HG03457 (cell line): ENCODE measurements around the gene GRID2.

ENCODE experiments used
- ATAC-seq: cut with Tn5 transposase; IDR thresholded peaks from one replicate; pipeline ENCODE4 v1.9.1; 2021; ENCODE audit warnings: moderate number of reproducible peaks; ENCODE audit not compliant: unreplicated experiment

Gene GRID2

GRCh38 chr4:92885632-92886031, 581.9 kb downstream of the GRID2 start:
- ATAC-seq, result no peak

DNA sequence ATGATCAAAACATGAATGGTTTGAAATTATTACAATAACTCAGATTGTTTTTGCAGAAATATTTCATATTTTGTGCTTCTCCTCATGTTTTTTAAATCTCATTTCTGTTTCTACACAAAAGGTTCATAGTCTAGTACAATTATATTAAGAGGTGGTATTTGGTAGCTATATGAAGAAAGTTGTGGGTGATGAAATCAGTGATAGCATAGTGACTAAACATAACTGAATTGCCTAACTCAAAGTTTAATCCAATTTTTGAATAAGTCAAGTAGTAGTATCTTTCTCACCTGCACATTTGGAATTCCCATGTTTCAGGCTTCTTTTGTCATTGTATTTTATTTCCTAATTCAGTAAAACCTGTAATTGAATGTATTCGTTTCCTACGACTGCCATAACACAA, 648.7 kb downstream of the GRID2 start:
- no peak for ATAC-seq

GRCh38 chr4:92952897-92953296, 649.1 kb downstream of the GRID2 start:
- no peak for ATAC-seq

DNA sequence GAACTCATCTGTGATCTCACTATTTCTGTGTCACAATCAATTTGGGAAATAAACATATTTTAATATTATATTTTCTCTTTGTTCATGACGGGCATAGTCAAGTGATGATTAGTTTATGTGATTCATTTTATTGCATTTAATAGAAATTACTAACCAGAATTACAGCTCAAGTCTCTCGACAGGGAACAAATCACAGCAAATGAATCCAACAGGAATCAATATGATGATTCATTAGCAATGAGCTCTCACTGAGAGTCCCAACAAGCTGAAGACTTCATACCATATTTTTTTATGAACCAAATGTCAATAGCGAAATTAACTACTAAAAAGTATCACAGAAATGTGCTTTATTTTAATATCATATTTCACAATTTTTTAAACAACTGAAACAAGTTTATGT, 649.7 kb downstream of the GRID2 start:
- ATAC-seq, result no peak

DNA sequence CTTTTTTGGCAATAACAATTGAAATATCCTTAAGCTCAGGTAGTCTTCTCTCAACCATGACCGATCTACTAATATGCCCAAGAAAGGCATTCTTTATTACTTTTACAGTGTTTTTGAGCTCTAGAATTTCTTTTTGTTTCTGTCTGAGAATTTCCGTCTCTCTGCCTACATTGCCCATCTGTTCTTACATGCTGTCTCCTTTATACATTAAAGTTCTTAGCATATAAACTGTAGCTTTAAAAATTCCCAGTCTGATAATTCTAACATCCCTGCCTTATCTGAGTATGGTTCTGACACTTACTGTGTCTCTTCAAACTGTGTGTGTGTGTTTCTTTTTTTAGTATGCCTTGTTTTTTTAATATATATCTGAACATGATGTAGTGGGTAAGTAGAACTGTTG, 658.1 kb downstream of the GRID2 start:
- ATAC-seq, result no peak

- no peak for ATAC-seq
Observed at GRCh38 chr4:92962831-92963230, 659.1 kb downstream of the GRID2 start.

GRCh38 chr4:92968556-92968955, 664.8 kb downstream of the GRID2 start:
- ATAC-seq, result no peak

GRCh38 chr4:92968996-92969395, 665.2 kb downstream of the GRID2 start:
- ATAC-seq, result no peak

GRCh38 chr4:92969650-92970379, 666.0 kb downstream of the GRID2 start:
- no peak for ATAC-seq

GRCh38 chr4:92970996-92971395, 667.2 kb downstream of the GRID2 start:
- ATAC-seq, result no peak

DNA sequence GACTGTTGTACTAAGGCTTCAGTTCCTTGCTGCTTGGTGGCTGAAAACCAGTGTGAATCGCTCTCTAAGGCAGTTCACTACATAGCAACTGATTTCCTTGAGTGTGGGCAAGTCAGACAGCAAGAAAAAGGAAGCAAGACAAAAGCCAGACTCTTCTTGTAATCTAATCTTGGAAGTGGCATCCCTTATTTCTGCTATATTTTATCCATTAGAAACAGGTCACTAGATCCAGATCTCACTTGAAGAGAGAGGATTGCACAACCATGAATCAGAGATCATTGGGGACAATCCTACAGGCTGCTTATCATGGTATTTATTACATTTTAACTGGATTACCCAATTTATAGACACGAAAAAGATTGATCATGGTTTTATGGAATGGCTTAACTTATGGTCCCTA, 684.5 kb downstream of the GRID2 start:
- no peak for ATAC-seq

GRCh38 chr4:92992758-92993157, 689.0 kb downstream of the GRID2 start:
- ATAC-seq, result no peak

DNA sequence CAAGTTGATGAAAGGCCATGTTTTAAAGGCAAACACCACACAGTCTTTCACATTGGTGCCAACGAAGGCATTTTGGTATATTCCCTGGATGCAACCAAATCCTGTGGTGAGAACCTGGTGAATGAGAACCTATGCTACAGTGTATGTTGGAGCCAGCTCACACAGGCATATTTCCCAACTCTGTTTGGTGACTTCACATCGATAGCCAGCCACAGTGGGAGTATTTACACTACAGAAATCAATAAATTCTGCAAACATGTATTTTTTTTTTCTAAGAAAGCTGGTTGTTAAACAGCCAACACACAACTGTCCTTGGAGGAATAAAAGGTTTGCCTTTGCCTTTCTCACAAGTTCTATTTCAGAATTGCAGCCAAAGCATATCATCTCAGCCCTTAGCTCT, 691.0 kb downstream of the GRID2 start:
- ATAC-seq, result no peak

DNA sequence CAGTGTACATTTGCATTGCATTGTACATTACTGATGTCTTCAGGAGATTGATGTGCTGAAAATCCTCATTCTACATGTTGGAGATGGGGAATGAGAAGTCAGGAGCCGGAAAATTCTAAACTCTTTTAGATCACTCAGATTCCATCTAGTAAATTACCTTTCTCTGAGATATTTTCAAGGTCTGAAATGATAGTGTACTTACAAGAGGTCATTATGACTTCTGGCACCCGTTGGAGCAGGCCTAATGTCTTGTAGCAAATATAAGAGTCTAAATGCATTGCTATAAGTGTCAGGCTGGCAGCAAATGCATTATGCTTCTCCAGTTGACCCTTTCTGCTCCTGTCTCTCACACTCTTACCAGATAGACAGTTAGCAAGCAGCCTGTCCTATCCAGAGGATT, 692.8 kb downstream of the GRID2 start:
- no peak for ATAC-seq

DNA sequence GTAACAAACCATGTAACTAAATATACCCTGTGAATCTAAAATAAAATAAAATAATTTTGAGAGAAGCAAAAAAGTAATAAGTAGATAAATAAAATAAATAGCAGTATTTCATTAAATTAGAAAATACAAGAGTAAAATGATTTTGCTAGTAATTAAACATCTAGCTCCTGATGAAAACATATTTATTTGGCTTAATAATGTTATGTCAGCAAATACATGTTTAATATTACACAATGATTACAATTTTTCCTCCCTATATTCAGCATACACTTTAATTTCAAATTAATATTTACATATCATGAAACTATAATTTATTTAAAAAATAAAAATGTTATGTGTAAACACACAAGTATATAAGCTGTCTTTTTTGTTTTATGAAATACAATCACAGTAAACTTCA, 697.1 kb downstream of the GRID2 start:
- no peak for ATAC-seq

GRCh38 chr4:93002240-93002639, 698.5 kb downstream of the GRID2 start:
- ATAC-seq, result no peak

DNA sequence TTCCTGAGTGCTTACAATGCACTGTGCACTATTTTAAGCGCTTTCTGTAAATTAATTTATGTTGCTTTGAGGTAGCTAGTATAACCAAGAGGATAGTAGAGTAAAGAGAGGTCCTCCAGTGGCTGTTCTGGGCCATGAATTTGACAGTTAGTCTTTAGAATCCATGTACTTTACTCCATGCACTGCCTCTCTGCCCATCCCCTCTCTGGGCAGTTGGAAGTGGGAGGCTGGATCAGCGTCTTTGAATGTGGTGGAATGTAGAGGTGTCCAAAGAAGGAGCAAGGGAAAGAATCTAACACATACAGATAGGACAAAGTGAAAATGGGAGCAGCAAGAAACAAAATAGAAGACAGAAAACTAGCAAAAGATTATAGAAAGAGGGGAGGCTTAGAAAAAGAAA, 712.6 kb downstream of the GRID2 start:
- no peak for ATAC-seq

GRCh38 chr4:93018243-93018642, 714.5 kb downstream of the GRID2 start:
- ATAC-seq, result no peak

DNA sequence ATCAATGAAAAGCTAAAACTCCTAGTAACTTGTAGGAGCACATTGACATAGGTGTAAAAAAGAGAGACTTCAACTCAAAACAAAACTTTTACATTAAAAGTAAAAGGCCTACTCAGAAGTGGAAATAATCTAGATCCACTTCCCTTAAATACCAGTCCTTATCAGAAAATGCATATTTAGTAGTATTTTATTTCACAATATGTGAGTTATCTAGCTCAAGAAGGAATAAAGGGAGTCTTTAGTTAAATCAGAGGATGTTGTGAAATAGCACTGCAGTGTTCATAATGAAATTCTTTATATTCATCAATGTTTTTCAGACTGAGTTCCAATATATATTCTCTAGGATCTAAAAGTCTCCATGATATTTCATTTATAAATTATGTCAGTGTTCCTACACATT, 715.0 kb downstream of the GRID2 start:
- ATAC-seq, result no peak

DNA sequence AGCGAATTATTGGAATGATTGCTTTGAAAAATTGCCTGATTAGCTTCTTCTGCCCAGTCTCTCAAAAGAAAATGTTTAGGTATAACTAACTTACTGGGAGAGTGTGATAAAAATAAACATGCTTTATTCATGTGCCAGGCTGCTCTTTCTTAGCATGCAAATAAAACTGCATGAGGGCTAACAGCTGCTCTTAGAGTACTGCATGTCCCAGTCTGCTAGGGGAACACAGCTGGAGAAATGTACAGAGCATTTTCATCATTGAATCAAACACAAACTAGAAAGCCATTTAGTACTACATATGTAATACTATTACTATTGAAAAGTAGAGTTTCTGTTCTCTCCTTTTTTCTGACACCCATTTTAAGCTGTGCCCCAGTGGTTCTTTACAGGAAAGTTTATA, 726.0 kb downstream of the GRID2 start:
- no peak for ATAC-seq

GRCh38 chr4:93030670-93031069, 726.9 kb downstream of the GRID2 start:
- no peak for ATAC-seq

DNA sequence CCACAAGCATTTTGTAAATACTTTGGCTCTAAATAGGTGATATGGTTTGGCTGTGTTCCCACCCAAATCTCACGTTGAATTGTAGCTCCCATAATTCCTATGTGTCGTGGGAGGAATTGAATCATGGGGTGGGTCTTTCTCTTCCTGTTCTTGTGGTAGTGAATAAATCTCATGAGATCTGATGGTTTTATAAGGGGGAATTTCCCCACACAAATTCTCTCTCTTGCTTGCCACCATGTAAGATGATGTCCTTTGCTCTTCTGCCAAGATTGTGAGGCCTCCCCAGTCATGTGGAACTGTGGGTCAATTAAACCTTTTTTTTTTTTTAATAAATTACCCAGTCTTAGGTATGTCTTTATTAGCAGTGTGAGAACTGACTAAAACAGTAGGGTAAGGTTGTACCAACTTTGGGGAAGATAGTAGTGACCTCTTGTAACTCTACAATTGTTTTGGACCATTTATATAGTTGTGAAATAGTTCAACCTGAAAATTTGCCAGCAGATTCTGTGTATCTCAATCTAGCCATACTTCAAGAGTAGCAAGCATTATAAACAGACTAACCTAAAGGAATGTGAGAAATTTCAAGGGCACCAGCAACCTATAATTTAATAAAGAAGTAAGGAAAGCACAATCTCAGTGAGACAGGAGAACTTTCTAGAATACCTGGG, 727.8 kb downstream of the GRID2 start:
- ATAC-seq, result no peak

DNA sequence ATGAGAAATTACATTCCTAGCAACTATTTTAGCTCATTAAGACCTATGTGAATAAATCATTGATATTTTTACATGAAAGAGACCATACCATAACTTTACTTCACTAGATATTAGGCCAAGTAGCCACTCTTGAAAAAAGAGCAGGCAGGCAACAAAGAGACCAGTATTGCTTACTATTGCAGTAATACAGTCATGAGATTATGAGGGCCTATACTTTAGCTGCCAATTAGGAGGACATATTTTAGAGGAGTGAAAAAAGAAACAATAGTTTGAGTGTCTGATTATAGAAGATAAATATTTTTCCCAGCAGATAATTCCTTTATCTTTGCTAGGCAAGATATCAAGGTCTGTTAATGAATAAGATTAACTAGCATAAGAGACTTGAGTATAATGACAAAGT, 739.0 kb downstream of the GRID2 start:
- no peak for ATAC-seq
